Fibroblast of upper back skin (primary cell): ENCODE results near the gene KCNMA1.

Experiments used
- DNase-seq: peaks from one replicate; pipeline ENCODE4 v3.0.0-alpha.2; 2013

Gene KCNMA1

DNA sequence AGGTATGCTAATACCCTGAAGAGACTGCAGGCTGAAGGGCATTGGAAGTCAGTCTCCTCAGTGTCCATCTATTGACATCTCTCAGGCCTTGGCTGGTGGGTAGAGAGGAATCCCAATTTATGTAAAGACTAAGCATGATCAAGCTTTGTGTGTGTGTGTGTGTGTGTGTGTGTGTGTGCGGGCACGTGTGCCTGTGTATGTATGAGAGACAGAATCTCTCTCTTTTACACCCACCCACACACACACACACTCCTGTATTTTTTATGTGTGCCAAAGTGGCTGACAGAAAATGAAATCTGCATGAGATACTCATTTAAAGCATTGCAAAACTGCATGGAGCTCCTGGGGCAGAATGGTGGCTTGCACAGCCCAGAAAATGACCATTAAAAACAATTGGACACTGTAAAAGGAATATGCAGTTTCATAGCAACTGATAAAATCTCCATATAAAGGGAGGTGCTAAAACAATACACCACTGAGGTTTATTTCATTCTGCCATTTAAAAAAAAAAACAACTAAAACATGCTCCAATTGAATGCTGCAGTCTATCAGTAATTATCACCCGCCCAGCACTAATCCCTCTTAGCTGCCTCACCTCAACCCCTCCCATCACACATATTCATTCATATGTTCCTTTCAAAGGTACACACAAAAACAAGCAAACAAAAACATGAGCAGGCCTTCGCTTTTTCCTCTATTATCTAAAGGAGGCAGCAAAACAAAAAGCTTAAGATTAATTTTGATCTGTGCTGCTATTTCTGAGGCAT, 385.0 kb downstream of the KCNMA1 start:
- DNase-seq: no peak

DNA sequence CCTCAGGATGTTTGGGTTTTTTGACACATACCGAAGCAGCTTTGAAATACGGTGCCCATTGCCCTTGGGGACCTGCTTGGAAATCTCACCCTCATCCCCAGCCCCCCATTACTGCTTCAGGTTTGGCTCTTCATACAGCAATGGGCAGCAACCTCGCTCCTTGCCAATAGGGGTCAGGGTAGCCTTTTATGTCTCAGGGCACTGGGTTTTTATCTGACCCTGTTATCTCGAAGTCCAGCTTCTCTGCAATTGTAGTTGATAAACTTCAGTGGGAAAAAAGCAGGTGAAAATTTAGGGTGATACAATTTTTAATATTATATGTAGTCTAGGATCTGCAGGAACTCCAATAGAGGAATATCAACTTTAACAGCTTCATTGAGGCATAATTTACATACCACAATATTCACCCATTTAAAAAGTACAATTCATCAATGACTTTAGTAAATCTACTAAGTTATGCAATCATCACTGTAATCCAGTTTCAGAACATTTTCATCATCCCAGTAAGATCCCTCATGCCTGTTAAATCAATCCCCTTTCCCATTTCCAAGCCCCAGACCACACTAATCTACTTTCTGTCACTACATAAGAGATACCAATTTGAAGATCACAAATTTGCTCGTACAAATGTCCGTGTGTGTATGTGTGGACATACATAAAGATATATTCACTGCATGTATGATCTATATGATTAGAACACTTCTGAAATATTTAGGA, 386.2 kb downstream of the KCNMA1 start:
- DNase-seq: peak; percentile 57

DNA sequence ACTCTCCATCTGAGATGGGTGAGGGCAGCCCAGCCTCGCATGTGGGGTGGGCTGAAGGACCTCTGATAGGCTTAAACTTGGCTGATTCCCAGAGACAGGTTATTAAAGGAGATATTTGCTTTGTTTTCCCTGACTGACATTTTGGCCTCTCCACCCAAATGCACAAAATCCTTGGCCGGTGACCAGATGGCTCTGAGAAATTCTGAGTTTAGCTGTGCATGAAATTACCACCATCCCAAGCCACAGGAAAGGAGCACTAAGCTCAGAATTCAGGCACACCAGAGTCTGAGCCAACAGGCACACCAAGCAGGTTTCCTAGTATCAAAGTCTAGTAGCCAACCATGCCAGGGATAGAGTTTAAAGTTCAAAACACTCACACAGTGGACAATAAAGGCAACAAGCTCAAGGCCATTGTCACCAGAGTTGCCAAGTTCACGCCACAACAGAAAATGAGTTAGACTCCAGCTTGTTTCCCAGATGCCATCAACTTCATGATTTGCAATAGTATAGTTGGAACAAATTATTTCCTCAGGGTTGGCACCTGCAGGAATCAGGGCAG, 387.6 kb downstream of the KCNMA1 start:
- DNase-seq: no peak

DNA sequence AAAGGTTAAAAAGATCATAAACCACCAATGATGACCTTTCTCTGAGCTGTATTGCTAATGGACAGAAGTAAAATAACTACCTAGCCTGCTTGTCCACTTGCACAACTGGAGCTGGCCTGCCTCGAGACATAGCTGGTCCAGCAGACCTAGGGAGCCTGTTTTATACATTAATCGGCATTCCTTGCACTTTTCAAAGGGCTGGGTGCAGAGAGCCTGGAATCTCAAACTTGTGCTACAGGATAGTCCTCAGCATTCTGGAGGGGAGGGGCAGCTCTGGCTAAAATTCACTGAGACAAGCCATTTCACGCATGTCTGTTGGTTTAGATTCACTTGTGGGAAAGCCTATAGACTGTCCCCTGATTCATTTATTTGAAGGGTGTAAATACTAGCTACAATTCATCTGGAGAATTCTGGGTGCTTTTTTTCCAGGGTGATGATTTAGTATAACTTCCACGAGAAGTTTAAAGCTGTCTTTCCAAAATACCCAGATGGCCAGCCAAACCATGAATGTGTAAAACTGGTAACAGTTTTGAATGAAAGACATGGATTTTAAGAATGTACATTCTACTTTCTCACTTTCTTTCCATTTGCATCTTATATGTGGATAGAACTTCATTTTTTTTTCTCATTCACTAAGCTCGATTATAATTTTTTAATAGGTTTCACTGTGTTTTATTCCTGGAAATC, 389.4 kb downstream of the KCNMA1 start:
- DNase-seq: peak; percentile 67

DNA sequence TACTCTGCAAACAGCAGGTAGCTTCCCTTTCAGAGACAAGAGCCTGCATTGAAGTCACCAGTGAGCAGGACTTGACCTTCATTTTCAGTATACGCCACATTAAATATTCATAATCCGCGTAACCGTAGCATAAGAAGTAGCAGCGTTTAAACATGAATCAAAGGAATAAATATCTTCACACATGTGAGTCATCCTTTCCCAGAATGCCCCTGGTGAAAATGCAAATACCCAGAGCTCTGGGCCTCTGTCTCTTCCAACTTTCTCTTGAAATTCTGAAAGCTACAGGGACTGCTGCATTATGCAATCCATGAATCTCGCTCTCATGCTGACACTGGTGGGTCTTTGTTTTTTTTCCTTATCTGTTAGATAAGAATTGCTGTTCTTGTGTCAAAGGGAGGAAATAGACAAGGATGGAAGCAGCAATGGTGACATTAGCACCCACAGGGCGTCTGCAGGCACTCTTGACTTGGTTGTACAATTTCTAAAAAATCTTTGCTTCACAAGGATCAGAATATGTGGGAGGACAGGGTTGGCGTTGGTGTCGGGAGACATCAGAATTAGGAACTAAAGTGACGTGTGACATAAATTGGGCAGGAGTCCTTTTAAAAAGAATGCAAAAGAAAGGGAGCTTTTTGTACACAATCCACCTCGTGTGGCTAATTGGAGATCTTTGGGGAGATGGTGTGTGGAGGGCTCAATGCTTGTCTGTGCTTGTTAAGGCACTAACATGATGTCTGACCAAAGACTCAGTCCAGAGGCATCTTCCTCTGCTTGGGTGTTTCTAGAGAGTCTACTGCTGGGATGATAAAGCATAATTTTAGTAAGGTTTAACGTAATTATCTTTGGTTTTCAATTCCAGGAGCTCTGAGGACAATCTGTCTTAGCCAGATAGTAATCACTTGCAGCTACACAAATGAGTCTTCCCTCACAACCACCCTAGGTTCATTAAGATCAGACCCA, 390.3 kb downstream of the KCNMA1 start:
- peak; percentile 62 for DNase-seq

DNA sequence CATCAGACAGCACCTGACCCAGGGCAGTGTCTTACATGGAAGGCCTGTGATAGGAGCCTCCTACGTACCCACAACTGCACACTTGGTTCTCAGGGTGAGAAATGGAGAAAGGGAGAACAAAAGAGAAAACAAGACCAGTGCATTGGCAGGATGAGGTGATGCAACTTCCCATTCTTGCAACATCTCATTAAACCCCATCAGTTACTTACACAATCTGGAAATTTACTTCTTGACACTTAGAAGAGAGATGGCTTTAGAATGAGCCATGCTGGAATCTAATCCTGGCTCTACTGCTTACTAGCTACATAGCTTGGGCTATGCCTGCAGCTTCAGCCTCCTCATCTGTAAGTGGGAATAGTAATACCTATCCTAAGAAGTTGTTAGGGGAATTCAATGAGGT, 391.7 kb downstream of the KCNMA1 start:
- DNase-seq: peak; percentile 64

DNA sequence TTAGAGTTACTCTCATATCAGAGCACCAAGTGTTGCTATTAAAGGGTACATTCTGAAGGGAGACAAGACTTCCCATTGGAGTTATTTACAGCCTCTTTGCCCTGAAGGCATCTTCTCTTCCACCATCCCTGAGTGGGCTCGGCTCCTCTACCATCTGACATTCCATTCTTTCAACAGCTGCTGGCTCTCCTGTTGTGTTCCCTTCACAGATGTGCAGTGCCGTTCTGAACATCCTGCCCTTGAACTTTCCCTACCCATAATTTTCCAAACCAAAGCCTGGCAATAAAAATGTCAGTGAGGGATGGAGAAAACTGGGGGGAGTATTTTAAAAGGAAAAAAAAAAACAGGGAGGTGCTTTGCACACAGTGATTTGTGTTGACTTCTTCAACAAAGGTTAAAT, 392.9 kb downstream of the KCNMA1 start:
- no peak for DNase-seq

DNA sequence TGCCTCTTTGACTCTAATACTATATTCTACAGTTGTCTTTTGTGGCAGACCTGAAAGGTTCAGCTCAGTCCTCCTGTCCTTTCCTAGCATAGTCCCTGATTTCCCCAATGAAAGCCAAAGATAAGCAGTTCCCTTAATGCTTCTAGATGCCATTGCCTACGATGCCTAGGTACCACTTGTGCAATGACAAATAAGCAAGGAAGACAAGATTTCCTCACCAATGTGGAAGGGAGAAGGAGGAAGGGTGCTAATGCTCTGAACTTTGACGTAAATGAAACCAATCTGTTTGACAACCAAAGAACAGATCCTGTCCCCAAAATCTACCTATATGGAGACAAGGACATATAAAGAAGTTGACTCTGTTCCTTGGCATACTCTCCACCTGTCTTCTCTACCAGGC, 393.3 kb downstream of the KCNMA1 start:
- DNase-seq: no peak

DNA sequence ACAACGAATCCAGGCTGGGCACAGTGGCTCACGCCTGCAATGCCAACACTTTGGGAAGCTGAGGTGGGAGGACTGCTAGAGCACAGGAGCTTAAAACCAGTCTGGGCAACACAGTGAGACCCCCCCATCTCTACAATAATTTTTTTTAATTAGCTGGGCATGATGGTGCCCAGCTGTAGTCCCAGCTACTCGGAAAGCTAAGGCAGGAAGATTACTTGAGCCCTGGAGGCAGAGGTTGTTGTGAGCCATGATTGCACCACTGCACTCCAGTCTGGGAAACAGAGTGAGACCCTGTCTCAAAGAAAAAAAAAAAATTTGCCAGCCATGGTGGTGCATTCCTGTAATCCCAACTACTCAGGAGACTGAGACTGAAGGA, 396.3 kb downstream of the KCNMA1 start:
- DNase-seq: no peak

DNA sequence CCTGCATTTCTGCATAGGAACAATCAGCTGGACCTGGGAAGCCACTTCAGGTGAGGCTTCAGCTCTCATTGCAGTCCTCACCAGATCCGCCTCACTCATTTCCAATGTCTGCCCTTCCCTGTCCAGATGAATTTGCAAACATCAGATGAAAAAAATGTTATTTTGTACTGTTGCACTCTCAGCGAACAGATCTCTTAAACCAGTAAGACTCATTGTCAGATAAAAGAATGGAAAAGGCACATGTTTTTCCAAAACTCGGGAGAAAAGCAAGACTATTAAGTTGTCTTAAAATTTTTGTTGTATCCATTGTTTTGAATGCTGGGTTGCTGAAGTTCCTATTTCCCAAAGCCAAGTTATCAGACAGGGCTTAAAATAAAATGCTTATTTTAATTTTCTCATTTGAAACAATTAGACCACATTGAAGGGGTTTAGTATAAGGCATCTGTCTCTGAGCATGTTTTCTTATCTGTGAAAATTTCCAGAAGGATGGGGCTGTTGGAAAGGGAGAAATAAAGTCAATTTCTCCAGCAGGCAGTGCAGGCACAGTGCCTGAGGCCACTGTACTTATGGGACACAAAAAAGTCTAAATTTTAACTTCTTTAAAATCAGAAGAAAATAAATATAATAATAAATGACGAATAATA, 396.8 kb downstream of the KCNMA1 start:
- no peak for DNase-seq

DNA sequence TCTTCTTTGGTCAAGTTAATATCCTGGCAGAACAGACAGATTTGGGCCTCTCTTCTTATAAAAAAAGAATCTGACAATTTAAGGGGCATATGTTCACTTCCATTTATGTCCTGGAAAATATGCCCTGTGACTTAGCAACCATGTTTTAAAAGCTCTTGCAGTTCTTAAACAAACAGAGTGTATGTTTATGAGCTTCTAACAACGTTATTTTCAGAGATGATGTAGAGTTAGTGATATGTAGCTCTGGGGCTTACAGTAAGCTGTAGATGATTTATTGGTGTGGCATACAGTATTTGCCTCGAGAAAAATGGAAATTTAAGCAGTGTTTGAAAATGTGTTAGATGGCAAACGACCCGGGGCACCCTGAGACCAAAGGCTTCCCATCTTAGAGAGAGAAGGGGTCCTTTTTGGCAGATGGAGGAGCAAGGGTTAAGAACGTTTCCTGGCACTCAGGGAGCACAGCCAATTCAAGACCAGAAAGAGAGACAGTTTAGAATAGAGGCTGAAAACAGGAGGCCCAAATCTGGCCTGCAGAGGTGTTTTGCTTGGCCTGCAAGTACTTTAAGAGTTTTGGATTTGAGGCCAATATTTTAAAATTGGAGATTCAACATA, 397.5 kb downstream of the KCNMA1 start:
- DNase-seq: no peak

DNA sequence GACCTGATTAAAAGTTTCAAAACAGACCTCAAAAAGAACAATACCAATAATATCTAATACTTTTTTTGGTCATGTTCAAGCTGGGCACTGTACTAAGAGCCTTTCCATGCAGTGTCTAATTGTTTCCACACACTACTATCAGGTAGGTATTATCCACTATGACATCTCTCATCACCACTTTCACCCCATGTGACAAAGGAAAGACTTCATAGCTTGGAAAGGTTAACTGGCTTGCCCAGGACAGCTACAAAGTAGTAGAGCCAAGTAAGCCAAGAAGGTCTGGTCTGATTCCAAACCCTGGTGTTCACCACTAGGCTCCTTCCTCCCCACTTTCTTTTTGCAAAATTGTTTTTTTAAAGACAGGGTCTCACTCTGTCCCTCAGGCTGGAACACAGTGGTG, 400.5 kb downstream of the KCNMA1 start:
- no peak for DNase-seq

DNA sequence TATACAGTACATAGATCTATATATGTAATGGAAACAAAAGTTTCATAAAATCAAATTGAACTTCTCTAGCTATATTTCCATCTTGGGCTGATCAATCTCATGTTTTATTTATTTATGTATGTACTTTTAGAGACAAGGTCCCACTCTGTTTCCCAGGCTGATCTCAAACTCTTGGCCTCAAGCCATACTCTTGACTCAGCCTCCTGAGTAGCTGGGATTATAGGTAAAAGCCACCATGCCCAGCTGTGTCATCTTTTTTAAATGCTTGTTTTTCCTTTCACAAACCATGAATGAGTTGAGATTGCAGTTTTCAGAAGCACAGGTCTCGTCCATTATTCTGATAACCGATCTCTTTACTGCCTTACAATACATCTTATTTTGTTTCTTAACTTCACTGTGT, 400.9 kb downstream of the KCNMA1 start:
- DNase-seq: peak; percentile 49

DNA sequence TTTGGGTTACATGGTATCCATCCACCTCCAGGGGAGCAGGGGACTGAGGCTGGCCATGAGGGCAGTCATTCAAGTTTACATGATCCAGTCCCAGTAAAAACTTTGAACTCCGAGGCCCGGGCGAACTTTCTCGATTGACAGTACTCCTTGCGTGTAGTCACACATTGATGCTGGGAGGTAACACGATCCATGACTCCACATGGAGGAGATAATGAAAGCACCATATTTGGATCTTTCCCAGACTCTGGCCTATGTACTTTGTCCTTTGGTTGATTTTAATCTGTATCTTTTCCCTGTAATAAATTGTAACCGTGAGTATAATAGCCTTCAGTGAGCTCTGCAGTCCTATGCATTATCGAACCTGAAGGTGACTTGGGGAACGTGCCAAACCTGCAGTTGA, 401.6 kb downstream of the KCNMA1 start:
- DNase-seq: no peak

DNA sequence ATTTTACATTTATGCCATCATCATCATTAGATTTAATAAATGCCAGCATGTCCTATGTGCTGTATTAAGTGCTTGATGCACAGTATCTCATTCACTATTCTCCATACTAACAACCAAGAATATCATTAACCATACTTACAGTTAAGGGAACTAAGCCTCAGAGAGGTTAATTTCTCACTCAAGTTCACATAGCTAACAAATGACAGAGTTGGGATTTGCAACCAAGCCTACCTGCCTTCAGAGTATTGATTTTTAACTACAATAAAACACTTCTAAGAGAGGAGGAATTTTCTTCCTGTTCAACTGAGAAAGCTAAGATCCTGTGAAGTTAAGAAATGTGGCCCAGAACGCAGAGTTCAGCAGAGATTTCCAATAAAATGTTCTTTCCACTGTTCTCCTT, 403.0 kb downstream of the KCNMA1 start:
- no peak for DNase-seq

DNA sequence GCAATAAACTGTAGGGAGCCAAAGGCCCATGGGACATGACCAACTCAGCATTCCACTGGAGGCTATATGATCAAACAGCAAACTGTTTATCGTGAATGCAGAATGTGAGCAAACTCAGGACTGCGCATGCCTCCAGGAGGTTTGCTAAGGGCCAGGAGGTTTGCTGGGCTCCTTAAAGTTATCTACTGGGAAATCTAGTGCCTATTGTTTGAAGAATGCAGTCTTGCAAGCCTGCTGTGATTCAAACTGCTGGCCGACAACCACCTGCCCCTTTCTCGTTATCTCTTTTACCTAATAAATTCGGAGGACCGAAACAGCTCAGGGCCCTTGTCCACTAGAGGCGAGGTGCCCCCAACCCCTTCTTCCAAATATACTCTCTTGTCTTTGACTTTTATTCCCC, 404.1 kb downstream of the KCNMA1 start:
- no peak for DNase-seq

DNA sequence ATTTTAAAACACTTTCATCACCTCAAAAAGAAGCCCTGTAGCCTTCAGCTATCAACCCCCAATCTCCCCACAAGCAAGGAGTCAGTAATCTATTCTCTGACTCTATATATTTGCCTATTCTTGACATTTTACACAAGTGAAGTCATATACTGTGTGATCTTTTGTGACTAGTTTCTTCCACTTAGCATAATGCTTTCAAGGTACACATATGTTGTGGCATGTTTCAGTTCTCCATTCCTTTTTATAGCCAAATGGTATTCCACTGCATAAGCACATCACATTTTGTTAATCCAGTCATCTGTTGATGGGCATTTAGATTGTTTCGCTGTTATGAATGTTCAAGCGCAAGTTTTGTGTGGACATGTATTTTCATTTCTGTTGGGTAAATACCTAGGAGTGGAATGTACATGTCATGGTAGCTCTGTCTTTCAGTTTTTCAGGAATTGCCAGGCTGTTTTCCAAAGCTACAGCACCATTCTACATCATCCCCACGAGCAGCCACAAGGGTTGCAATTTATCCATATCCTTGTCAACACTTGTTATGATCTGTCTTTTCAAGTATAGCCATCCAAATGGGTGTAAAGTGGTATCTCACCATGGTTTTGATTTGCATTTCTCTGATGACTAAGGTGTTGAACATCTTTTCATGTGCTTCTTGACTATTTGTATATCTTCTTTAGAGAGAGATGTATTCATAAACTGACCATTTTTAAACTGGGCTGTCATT, 405.6 kb downstream of the KCNMA1 start:
- DNase-seq: peak; percentile 63

DNA sequence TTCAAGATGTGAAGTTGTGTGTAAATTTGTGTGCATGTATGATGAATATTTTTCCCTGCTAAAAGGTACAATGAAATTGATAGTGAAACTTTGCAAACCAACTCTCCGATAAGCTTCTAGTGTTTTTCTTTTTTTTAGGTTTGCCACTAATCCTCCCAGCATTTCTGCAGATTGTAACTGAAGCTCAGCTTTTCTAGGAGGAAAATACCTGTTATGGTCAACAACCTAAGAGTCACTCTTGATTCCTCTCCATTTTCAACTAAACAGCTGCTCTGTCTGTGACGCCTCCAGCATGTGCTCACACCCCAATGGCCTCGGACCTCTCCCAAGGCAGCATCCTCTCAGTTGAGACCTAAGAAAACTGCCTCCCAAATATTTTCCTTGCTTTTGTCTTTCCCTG, 406.2 kb downstream of the KCNMA1 start:
- no peak for DNase-seq

DNA sequence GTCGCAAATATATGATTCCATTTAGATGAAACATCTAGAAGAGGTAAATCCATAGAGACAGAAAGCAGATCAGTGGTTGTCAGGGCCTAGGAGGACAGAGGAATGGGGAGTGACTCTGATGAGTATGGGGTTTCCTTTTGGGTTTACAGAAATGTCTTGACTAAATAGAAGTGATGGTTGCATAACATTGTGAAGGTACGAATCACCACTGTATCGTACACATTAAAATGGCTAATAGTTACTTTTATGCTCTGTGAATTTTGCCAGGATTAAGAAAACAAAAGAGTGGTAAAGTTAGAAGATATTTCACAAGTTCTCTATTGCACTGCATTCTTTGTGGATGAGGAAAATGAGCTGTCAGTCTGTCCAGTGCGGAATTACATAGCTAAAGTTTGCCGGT, 407.4 kb downstream of the KCNMA1 start:
- peak; percentile 93 for DNase-seq

DNA sequence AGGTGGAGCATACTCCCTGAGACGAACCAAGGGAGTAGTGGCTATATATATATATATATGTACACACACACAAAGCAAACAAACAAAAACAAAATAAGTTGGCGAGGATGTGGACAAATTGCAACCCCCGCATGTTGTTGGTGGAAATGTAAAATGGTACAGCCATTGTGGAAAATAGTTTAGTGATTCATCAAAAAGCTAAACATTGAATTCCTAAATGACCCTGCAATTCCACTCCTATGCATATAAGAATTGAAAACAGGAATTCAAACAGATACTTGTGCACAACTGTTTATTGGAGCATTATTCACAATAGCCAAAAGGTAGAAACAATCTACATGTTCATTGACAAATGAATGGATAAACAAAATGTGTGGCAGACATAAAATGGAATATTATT, 407.9 kb downstream of the KCNMA1 start:
- DNase-seq: peak; percentile 27

DNA sequence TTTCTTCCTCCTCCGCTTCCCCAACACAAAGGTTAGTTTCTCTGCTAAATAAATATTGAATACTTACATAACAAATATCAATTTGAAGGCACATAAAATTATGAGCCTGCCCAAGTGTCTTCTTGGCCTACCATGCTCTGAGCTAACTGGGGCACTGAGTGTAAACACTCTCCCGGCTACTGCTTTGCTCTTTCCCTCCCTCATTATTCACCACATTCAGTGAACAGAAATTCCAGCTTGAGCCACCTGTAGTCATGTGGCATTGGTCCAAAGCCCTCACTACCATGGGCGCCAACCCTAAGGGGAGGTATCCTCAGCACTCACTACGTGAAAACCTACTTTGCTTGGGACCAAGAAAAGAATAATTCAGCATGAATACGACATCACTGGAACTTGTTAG, 409.0 kb downstream of the KCNMA1 start:
- no peak for DNase-seq
